ENCODE data around the gene GTPBP6.

DNA sequence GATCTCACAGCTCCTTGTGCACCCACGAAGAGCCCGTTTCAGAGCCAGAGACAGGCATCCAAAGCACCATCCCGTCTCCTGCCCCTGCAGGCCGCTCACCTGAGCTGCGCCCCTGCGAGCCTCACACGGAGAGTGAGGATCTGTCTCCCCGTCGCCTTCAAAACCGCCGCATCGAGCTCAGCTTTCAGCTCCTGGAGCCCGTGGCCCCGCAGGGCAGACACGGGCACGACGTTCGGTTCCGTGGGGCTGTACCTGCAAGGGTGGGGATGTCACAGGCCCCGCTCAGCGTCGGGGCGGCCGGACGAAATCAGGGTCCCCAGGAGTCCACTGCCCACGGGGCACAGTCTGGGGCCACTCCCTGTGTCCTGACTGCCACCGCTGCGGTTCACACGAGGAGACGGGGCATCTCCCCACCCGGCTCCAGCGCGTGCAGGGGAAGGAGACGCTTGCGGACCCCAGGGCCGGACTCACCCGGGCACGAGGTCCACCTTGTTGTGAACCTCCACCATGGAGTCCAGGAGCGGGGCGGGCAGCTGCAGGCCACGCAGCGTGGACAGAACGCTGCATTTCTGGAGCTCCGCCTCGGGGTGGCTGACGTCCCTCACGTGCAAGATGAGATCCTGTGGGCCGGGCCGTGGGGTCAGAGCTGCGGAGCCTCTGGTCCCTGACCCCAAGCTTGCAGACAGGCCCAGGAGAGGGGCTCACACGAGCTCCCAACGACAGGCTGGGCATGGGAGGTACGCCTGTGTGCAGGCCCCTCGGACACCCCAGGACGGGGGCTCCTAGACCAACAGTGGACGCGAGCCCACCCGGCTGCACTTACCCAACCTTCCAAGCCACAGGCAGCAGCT is 11.1 kb downstream of the GTPBP6 start:
- TF ChIP-seq, protein P1, sequence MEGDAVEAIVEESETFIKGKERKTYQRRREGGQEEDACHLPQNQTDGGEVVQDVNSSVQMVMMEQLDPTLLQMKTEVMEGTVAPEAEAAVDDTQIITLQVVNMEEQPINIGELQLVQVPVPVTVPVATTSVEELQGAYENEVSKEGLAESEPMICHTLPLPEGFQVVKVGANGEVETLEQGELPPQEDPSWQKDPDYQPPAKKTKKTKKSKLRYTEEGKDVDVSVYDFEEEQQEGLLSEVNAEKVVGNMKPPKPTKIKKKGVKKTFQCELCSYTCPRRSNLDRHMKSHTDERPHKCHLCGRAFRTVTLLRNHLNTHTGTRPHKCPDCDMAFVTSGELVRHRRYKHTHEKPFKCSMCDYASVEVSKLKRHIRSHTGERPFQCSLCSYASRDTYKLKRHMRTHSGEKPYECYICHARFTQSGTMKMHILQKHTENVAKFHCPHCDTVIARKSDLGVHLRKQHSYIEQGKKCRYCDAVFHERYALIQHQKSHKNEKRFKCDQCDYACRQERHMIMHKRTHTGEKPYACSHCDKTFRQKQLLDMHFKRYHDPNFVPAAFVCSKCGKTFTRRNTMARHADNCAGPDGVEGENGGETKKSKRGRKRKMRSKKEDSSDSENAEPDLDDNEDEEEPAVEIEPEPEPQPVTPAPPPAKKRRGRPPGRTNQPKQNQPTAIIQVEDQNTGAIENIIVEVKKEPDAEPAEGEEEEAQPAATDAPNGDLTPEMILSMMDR (IDR thresholded peaks at IDR 0.05; ENCODE audit: low read length) = no peak
- no peak for TF ChIP-seq EZH2 (IDR thresholded peaks at IDR 0.05; ENCODE audit: borderline replicate concordance, low read length)

Data from OCI-LY1 (cell line).